H1 (cell line): ENCODE data around the gene MXRA8. TPM values are rescaled to one million over a fixed set of nuclear protein-coding genes. Genes with fewer than 3 reads are reported as not detected.

Experiments
- microRNA-seq, 2 experiments: library from miRNA; unstranded; fragments of <30 nt; microRNA quantifications; one replicate each; pipeline versions ENCODE4 to v1.2.0, GENCODE V29; 2016 to 2020; ENCODE audit warnings: borderline microRNAs expressed in 2 of 2, borderline number of aligned reads in 2 of 2, borderline replicate concordance in 1 of 2
- polyA plus RNA-seq, 7 experiments: library from polyadenylated mRNA; depleted of rRNA in 3 of 7; stranded (reverse) in 5 of 7; unstranded in 2 of 7; fragments of >200 nt in 5 of 7; fragments of 200-250 nt in 2 of 7; gene quantifications; 1 replicate in 5 of 7; 2 replicates in 1 of 7; 4 replicates in 1 of 7; pipeline versions ENCODE4 v1.2.1 to v1.2.3, GENCODE V29; 2011 to 2013; ENCODE audit warnings: missing spikeins in 2 of 7, mixed read lengths in 2 of 7
- total RNA-seq: library from RNA; stranded (reverse); fragmentation: NEBNext Ultra II Directional; extraction: Animal tissue kit (Norgen Biotek cat#: 25700); gene quantifications from 2 replicates; pipeline ENCODE4 v1.2.1, GENCODE V29; 2021

MXRA8 gene
- total and polyA plus RNA-seq, 2 of the 8 experiments (the other 6 are each of a cell fraction or from before 2014, with no cell fraction given), result 10.5 to 17.2 TPM

Small RNAs within 50 kb of the gene (microRNA-seq; reads per million reads assigned to microRNA genes)
- gene MIR6727 (0 reads per million in 2 experiments), gene MIR6808 (0 reads per million in 2 experiments)

Other genes starting within 250 kb of the MXRA8 start
- gene C1orf159, start 242.5 kb downstream of the MXRA8 start, total RNA-seq, result 10.9 and 12.4 TPM in 2 replicates
- gene C1orf159, start 242.5 kb downstream of the MXRA8 start, polyA plus RNA-seq (2011; rRNA removed), result 10.0 and 15.7 TPM in 2 replicates
- 1.6 and 1.7 TPM in 2 replicates for gene TTLL10, start 184.7 kb downstream of the MXRA8 start, total RNA-seq
- 1.1 and 2.0 TPM in 2 replicates for gene TTLL10, start 184.7 kb downstream of the MXRA8 start, polyA plus RNA-seq (2011; rRNA removed)
- 0.92 and 1.5 TPM in 2 replicates for gene TNFRSF18, start 152.0 kb downstream of the MXRA8 start, total RNA-seq
- 2.5 and 2.7 TPM in 2 replicates for gene TNFRSF18, start 152.0 kb downstream of the MXRA8 start, polyA plus RNA-seq (2011; rRNA removed)
- gene TNFRSF4, start 144.4 kb downstream of the MXRA8 start, total RNA-seq, result not detected in 2 replicates
- 0.06 TPM in 1 of 2 replicates, not detected in the other for gene TNFRSF4, start 144.4 kb downstream of the MXRA8 start, polyA plus RNA-seq (2011; rRNA removed)
- gene SDF4, start 126.6 kb downstream of the MXRA8 start, total RNA-seq, result 72.2 and 75.6 TPM in 2 replicates
- gene SDF4, start 126.6 kb downstream of the MXRA8 start, polyA plus RNA-seq (2011; rRNA removed), result 45.5 and 69.8 TPM in 2 replicates
- gene B3GALT6, start 126.3 kb downstream of the MXRA8 start, total RNA-seq, result 18.2 and 18.4 TPM in 2 replicates
- 20.4 and 23.1 TPM in 2 replicates for gene B3GALT6, start 126.3 kb downstream of the MXRA8 start, polyA plus RNA-seq (2011; rRNA removed)
- 3.7 and 4.9 TPM in 2 replicates for gene C1QTNF12, start 111.8 kb downstream of the MXRA8 start, total RNA-seq
- gene C1QTNF12, start 111.8 kb downstream of the MXRA8 start, polyA plus RNA-seq (2011; rRNA removed), result 2.1 and 4.8 TPM in 2 replicates
- 67.2 and 67.9 TPM in 2 replicates for gene UBE2J2, start 84.7 kb downstream of the MXRA8 start, total RNA-seq
- gene UBE2J2, start 84.7 kb downstream of the MXRA8 start, polyA plus RNA-seq (2011; rRNA removed), result 33.6 and 47.3 TPM in 2 replicates
- 0.90 and 1.2 TPM in 2 replicates for gene SCNN1D, start 78.1 kb downstream of the MXRA8 start, total RNA-seq
- 2.5 and 4.1 TPM in 2 replicates for gene SCNN1D, start 78.1 kb downstream of the MXRA8 start, polyA plus RNA-seq (2011; rRNA removed)
- gene ACAP3, start 50.6 kb downstream of the MXRA8 start, total RNA-seq, result 26.5 and 28.3 TPM in 2 replicates
- gene ACAP3, start 50.6 kb downstream of the MXRA8 start, polyA plus RNA-seq (2011; rRNA removed), result 14.8 and 30.0 TPM in 2 replicates
- gene PUSL1, start 50.0 kb downstream of the MXRA8 start, total RNA-seq, result 38.8 and 40.1 TPM in 2 replicates
- 87.4 and 108 TPM in 2 replicates for gene PUSL1, start 50.0 kb downstream of the MXRA8 start, polyA plus RNA-seq (2011; rRNA removed)
- gene INTS11, start 33.9 kb downstream of the MXRA8 start, total RNA-seq, result 113 and 116 TPM in 2 replicates
- 243 and 324 TPM in 2 replicates for gene INTS11, start 33.9 kb downstream of the MXRA8 start, polyA plus RNA-seq (2011; rRNA removed)
- 10.6 and 13.3 TPM in 2 replicates for gene CPTP, start 33.8 kb downstream of the MXRA8 start, total RNA-seq
- gene CPTP, start 33.8 kb downstream of the MXRA8 start, polyA plus RNA-seq (2011; rRNA removed), result 8.1 and 13.4 TPM in 2 replicates
- 0.11 and 0.19 TPM in 2 replicates for gene TAS1R3, start 27.3 kb downstream of the MXRA8 start, total RNA-seq
- gene TAS1R3, start 27.3 kb downstream of the MXRA8 start, polyA plus RNA-seq (2011; rRNA removed), result 0.03 and 0.16 TPM in 2 replicates
- gene DVL1, start 9.1 kb downstream of the MXRA8 start, total RNA-seq, result 56.0 and 58.9 TPM in 2 replicates
- 39.4 and 59.8 TPM in 2 replicates for gene DVL1, start 9.1 kb downstream of the MXRA8 start, polyA plus RNA-seq (2011; rRNA removed)
- 194 TPM in 2 replicates for gene AURKAIP1, start 16.7 kb upstream of the MXRA8 start, total RNA-seq
- 87.8 and 138 TPM in 2 replicates for gene AURKAIP1, start 16.7 kb upstream of the MXRA8 start, polyA plus RNA-seq (2011; rRNA removed)
- 120 TPM in 2 replicates for gene CCNL2, start 40.8 kb upstream of the MXRA8 start, total RNA-seq
- gene CCNL2, start 40.8 kb upstream of the MXRA8 start, polyA plus RNA-seq (2011; rRNA removed), result 79.8 and 121 TPM in 2 replicates
- gene MRPL20, start 48.7 kb upstream of the MXRA8 start, total RNA-seq, result 126 and 130 TPM in 2 replicates
- 138 and 151 TPM in 2 replicates for gene MRPL20, start 48.7 kb upstream of the MXRA8 start, polyA plus RNA-seq (2011; rRNA removed)
- 1.8 and 2.2 TPM in 2 replicates for gene ANKRD65, start 62.7 kb upstream of the MXRA8 start, total RNA-seq
- gene ANKRD65, start 62.7 kb upstream of the MXRA8 start, polyA plus RNA-seq (2011; rRNA removed), result 1.7 and 2.0 TPM in 2 replicates
- gene VWA1, start 77.1 kb upstream of the MXRA8 start, total RNA-seq, result 36.6 and 42.0 TPM in 2 replicates
- 16.0 and 19.5 TPM in 2 replicates for gene VWA1, start 77.1 kb upstream of the MXRA8 start, polyA plus RNA-seq (2011; rRNA removed)
- gene ATAD3C, start 91.1 kb upstream of the MXRA8 start, total RNA-seq, result 1.3 and 2.0 TPM in 2 replicates
- 2.7 and 2.8 TPM in 2 replicates for gene ATAD3C, start 91.1 kb upstream of the MXRA8 start, polyA plus RNA-seq (2011; rRNA removed)
- gene ATAD3B, start 113.2 kb upstream of the MXRA8 start, total RNA-seq, result 63.0 and 64.4 TPM in 2 replicates
- 31.3 and 43.9 TPM in 2 replicates for gene ATAD3B, start 113.2 kb upstream of the MXRA8 start, polyA plus RNA-seq (2011; rRNA removed)
- 63.7 and 64.7 TPM in 2 replicates for gene ATAD3A, start 153.6 kb upstream of the MXRA8 start, total RNA-seq
- 28.3 and 46.7 TPM in 2 replicates for gene ATAD3A, start 153.6 kb upstream of the MXRA8 start, polyA plus RNA-seq (2011; rRNA removed)
- gene TMEM240, start 182.1 kb upstream of the MXRA8 start, total RNA-seq, result 3.6 and 6.6 TPM in 2 replicates
- 5.7 and 7.6 TPM in 2 replicates for gene TMEM240, start 182.1 kb upstream of the MXRA8 start, polyA plus RNA-seq (2011; rRNA removed)
- gene SSU72, start 216.3 kb upstream of the MXRA8 start, total RNA-seq, result 165 and 170 TPM in 2 replicates
- 110 and 116 TPM in 2 replicates for gene SSU72, start 216.3 kb upstream of the MXRA8 start, polyA plus RNA-seq (2011; rRNA removed)
- 18.3 and 19.0 TPM in 2 replicates for gene FNDC10, start 241.6 kb upstream of the MXRA8 start, total RNA-seq
- 21.8 and 40.0 TPM in 2 replicates for gene FNDC10, start 241.6 kb upstream of the MXRA8 start, polyA plus RNA-seq (2011; rRNA removed)